Measurements from ENCODE around the gene CELSR2.

CELSR2 gene

GRCh38 chr1:109248797-109249629 lies at the start of gene CELSR2:
CELSR2 (plus strand) TSS chr1:109249539; CDS start chr1:109250080, 541 bp downstream.
- H3K4me3 ChIP-seq (ENCODE audit: low read length), result no peak within 1 kb of the TSS
- no peak within 1 kb of the TSS for H3K9ac ChIP-seq (ENCODE audit: low read length)
- no peaks in the 10 kb centered on the region for H3K9me3 ChIP-seq (replicated peaks; ENCODE audit: insufficient read depth, low read length)
- peak within 1 kb of the TSS; percentile 52; the same call in 1 of the 2 replicates for H3K4me2 ChIP-seq (ENCODE audit: low read depth, low read length)
- no peaks in the 10 kb centered on the region for H3K36me3 ChIP-seq (replicated peaks; ENCODE audit: insufficient read depth, low read length)
- peak; percentile 62 for DNase-seq
- no peak for TF ChIP-seq EZH2phosphoT487 (IDR thresholded peaks at IDR 0.05; ENCODE audit: low read length)
- TF ChIP-seq EZH2 (optimal IDR thresholded peaks at IDR 0.05; ENCODE audit: low read depth, low read length), result no peak
- no peak for TF ChIP-seq CTCF (IDR thresholded peaks at IDR 0.05; ENCODE audit: low read length)
- no peaks in the 10 kb centered on the region for H3K4me1 ChIP-seq (ENCODE audit: low read length)
- H3F3A ChIP-seq (ENCODE audit: insufficient read depth, low read length), result no peaks in the 10 kb centered on the region
- no peak within 1 kb of the TSS for H3K27ac ChIP-seq (ENCODE audit: low read length)
- no peaks in the 10 kb centered on the region for H3K9me2 ChIP-seq (replicated peaks; ENCODE audit: insufficient read depth, low read length)
- H3K27me3 ChIP-seq (replicated peaks; ENCODE audit: insufficient read depth, low read length), result no peaks in the 10 kb centered on the region
- H2AFZ ChIP-seq (ENCODE audit: low read length), result peak within 1 kb of the TSS; percentile 58
- H3K79me2 ChIP-seq (ENCODE audit: low read length), result no peaks in the 10 kb centered on the region
- no peaks in the 10 kb centered on the region for H4K20me1 ChIP-seq (ENCODE audit: insufficient read depth, low read length)

DNA sequence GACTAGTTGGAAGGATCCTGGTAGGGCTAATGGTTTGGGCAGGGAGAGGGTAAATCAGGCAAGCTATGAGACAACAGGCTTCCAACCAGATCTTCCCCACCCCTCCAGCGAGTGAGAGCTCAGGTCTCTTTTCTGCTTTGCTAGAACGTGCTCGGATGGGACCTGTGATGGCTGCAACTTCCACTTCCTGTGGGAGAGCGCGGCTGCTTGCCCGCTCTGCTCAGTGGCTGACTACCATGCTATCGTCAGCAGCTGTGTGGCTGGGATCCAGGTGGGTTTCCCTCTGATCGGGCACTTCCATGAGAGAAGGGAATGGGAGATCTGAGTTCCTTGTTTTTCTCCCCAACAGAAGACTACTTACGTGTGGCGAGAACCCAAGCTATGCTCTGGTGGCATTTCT lies 49.6 kb upstream of the CELSR2 start:
- Histone ChIP-seq H3K9me2 (replicated peaks; ENCODE audit: insufficient read depth, low read length) (no peaks in the 10 kb centered on the region), H3F3A (ENCODE audit: insufficient read depth, low read length) (no peaks in the 10 kb centered on the region), H3K4me3 (ENCODE audit: low read length) (no peak overlapping the region), H3K27ac (ENCODE audit: low read length) (no peak overlapping the region), H4K20me1 (ENCODE audit: insufficient read depth, low read length) (no peaks in the 10 kb centered on the region), H3K4me2 (ENCODE audit: low read depth, low read length) (no peak overlapping the region), H3K36me3 (replicated peaks; ENCODE audit: insufficient read depth, low read length) (no peaks in the 10 kb centered on the region), H2AFZ (ENCODE audit: low read length) (no peak overlapping the region), H3K27me3 (replicated peaks; ENCODE audit: insufficient read depth, low read length) (no peaks in the 10 kb centered on the region), H3K79me2 (ENCODE audit: low read length) (no peaks in the 10 kb centered on the region), H3K4me1 (ENCODE audit: low read length) (no peaks in the 10 kb centered on the region), H3K9ac (ENCODE audit: low read length) (no peak overlapping the region), H3K9me3 (replicated peaks; ENCODE audit: insufficient read depth, low read length) (no peaks in the 10 kb centered on the region)
- TF ChIP-seq EZH2 (optimal IDR thresholded peaks at IDR 0.05; ENCODE audit: low read depth, low read length) (no peak), EZH2phosphoT487 (IDR thresholded peaks at IDR 0.05; ENCODE audit: low read length) (no peak), CTCF (IDR thresholded peaks at IDR 0.05; ENCODE audit: low read length) (no peak)
- DNase-seq, result no peak

GRCh38 chr1:109201123-109201703 lies 48.1 kb upstream of the CELSR2 start:
- Histone ChIP-seq H3K4me2 (ENCODE audit: low read depth, low read length) (no peak overlapping the region), H4K20me1 (ENCODE audit: insufficient read depth, low read length) (no peaks in the 10 kb centered on the region), H3K27me3 (replicated peaks; ENCODE audit: insufficient read depth, low read length) (no peaks in the 10 kb centered on the region), H3K27ac (ENCODE audit: low read length) (no peak overlapping the region), H3K36me3 (replicated peaks; ENCODE audit: insufficient read depth, low read length) (no peaks in the 10 kb centered on the region), H3K9me2 (replicated peaks; ENCODE audit: insufficient read depth, low read length) (no peaks in the 10 kb centered on the region), H3F3A (ENCODE audit: insufficient read depth, low read length) (no peaks in the 10 kb centered on the region), H3K9ac (ENCODE audit: low read length) (no peak overlapping the region), H3K79me2 (ENCODE audit: low read length) (no peaks in the 10 kb centered on the region), H3K9me3 (replicated peaks; ENCODE audit: insufficient read depth, low read length) (no peaks in the 10 kb centered on the region), H3K4me3 (ENCODE audit: low read length) (no peak overlapping the region), H2AFZ (ENCODE audit: low read length) (no peak overlapping the region), H3K4me1 (ENCODE audit: low read length) (no peaks in the 10 kb centered on the region)
- TF ChIP-seq EZH2phosphoT487 (IDR thresholded peaks at IDR 0.05; ENCODE audit: low read length) (no peak), CTCF (IDR thresholded peaks at IDR 0.05; ENCODE audit: low read length) (peak; percentile 48)
- no peak for DNase-seq
